GM12873 (cell line): ENCODE measurements around the gene CORO6.

ENCODE experiments used
- TF ChIP-seq, protein P1 (sequence below): IDR thresholded peaks from 2 replicates; pipeline ENCODE4 v1.5.1; 2012; ENCODE audit warnings: low read depth, mild to moderate bottlenecking, moderate library complexity, low read length, control low read depth; ENCODE audit not compliant: insufficient read depth; ENCODE audit errors: missing control alignments

The CORO6 gene

GRCh38 chr17:29621751-29622194, 939 bp downstream of the CORO6 start:
- TF ChIP-seq, protein P1, sequence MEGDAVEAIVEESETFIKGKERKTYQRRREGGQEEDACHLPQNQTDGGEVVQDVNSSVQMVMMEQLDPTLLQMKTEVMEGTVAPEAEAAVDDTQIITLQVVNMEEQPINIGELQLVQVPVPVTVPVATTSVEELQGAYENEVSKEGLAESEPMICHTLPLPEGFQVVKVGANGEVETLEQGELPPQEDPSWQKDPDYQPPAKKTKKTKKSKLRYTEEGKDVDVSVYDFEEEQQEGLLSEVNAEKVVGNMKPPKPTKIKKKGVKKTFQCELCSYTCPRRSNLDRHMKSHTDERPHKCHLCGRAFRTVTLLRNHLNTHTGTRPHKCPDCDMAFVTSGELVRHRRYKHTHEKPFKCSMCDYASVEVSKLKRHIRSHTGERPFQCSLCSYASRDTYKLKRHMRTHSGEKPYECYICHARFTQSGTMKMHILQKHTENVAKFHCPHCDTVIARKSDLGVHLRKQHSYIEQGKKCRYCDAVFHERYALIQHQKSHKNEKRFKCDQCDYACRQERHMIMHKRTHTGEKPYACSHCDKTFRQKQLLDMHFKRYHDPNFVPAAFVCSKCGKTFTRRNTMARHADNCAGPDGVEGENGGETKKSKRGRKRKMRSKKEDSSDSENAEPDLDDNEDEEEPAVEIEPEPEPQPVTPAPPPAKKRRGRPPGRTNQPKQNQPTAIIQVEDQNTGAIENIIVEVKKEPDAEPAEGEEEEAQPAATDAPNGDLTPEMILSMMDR = no peak

DNA sequence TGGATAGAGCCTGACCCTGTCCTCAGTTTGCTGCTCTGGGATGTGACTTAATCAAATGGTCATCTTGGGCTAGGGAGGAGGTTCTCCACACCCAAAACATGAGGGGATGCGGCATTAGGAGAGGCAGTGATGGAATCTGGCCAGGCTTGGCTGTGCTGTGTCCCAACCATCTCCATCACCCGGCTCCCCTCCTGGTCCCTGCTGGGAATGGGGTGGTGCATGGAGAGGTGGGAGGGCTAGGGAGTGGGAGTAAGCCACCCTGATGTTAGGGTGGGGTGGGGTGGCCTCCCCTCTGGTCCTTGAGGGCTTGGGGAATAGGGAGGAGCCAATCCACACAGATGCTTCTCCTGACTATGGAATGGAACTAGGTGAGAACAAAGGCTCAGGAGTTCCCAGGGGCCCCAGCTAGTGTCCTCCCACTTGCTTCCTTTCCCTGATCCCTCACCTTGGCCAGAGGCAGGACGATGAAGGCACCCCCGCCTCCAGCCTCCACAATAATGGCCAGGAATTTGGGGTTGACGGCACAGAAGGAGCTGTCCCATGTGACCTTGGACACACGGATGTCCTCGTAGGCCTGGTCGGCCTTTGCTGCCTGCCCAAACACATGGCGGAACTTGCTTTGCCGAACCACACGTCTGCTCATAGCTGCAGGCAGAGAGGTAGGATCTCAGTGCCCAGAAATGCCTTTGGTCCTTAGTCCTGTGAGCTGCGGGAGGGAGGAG, 1.8 kb downstream of the CORO6 start:
- TF ChIP-seq, protein P1 = no peak

GRCh38 chr17:29620271-29620670, 2.4 kb downstream of the CORO6 start:
- TF ChIP-seq, protein P1 = no peak

GRCh38 chr17:29619251-29619650, 3.5 kb downstream of the CORO6 start:
- TF ChIP-seq, protein P1 = peak; percentile 46

- TF ChIP-seq, protein P1 = no peak
Measured at GRCh38 chr17:29618272-29619065, 4.2 kb downstream of the CORO6 start.

DNA sequence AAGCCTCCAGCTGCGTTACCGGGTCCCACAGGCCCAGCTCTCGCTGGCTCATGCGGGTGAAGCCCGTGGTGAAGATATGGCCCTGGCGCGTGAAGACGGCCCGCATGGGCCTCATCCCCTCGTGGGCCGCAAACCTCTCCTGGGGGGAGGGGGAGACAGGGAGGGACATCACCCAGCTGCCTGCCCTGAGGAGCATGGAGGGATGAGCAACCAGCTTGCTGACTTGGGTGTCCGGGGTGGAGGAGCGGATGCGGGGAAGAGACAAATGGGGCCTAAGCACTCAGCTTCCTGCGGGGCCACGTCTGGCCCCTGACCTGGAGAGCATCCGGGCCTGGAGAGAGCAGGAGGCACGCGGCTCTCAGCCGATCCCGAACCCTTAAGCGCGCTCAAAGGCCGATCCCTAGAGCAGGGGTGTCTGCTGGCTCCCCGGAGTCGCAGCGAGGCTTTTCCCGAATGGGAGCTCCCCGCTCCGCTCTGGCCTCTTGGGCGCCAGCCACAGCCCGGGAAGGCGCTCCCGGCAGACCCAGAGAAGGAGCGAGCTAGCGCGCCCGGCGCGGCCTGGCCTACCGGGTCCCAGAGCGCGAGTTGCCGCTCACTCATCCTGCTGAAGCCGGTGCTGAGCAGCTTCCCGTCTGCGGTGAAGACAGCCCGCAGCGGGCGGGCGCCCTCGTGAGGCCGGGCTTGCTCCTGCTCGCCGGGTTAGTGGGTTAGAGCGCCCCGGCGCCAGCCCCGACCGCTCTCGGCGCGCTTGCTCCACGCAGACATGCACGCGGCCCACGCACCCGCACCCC, 5.0 kb downstream of the CORO6 start:
- TF ChIP-seq, protein P1 = peak; percentile 88

DNA sequence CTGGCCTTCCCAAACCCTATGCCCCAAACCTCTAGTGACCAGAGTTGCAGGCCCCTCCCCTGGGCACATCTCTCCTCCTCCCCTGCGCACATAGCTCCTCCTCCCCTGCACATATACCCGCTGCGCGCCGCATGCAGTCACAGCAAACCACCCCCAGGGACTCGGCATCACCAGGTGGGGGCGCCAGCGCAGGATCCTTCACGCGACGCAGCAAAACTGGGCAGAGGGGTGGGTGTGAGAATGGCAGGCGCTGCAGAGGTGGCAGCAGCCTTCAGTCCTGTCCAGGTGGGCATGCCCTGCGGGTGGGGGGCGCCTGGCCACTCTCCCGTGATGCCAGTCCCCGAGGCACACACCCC, 5.6 kb downstream of the CORO6 start:
- TF ChIP-seq, protein P1 = peak; percentile 86
